GM19193 (cell line): ENCODE measurements around the gene NAA60.

ENCODE experiments used
- POLR2A ChIP-seq: IDR thresholded peaks from 4 replicates; pipeline ENCODE4 v1.6.1; 2011; ENCODE audit not compliant: insufficient read depth, insufficient read length; ENCODE audit errors: extremely low read depth

The NAA60 gene

GRCh38 chr16:3487521-3488410 lies 44.3 kb downstream of the NAA60 start:
- TF ChIP-seq POLR2A, result no peak

GRCh38 chr16:3488801-3489200 lies 45.3 kb downstream of the NAA60 start:
- no peak for TF ChIP-seq POLR2A

DNA sequence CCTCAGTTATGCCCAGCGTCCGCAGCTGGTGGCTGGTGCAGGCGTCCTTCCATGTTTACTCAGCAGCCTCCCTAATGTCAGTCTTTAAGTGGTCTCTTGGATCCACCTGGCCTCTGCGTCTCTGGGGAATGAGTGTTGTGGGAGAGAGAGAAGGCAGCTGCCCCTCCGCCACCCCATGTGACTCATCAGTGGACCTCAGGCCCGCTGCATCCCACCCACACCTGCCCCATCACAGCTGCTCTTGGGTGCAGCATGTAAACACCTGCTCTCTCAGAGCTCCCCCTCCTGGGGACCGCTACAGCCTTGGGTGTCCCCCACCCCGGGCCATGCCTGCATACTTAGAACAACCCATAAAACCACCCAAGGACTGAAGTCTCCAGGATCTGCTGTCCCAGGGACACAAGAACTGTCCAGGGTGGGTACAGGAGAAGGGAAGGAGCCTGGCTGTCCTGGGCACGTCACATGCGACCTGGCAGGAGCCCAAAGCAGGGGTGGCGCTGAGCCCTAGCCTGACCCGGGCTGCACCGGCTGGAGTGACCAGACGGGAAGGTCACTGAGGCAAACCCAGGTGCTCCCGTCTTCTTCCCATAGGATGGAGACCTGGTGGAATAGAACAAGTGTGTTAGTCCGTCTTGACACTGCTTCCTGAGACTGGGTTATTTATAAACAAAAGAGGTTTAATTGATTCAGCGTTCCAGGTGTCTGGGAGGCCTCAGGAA lies 47.6 kb downstream of the NAA60 start:
- no peak for TF ChIP-seq POLR2A

GRCh38 chr16:3492356-3492755 lies 48.9 kb downstream of the NAA60 start:
- no peak for TF ChIP-seq POLR2A

GRCh38 chr16:3494386-3494973 lies 51.0 kb downstream of the NAA60 start:
- no peak for TF ChIP-seq POLR2A

GRCh38 chr16:3495176-3495575 lies 51.7 kb downstream of the NAA60 start, which contains the start of gene C16orf90:
Gene C16orf90 (minus strand): TSS chr16:3495489. CDS start chr16:3495421, 68 bp downstream.
- no peak for TF ChIP-seq POLR2A

- no peak for TF ChIP-seq POLR2A
Measured at GRCh38 chr16:3496386-3496785, 52.9 kb downstream of the NAA60 start.

DNA sequence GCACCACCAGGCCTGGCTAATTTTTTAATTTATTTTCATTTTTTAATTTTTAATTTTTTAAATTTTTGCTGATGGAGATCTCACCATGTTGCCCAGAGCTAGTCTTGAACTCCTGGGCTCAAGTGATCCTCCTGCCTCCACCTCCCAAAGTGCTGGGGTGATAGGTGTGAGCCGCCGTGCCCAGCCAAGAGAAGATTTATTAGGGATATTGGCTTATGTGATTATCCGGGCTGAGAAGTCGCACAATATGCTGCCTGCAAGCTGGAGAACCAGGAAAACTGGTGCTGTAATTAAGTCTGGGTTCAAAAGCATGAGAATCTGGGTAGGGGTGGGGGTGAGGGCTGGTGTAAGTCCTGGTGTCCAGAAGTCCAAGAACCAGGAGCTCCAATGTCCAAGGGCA lies 54.3 kb downstream of the NAA60 start:
- no peak for TF ChIP-seq POLR2A

DNA sequence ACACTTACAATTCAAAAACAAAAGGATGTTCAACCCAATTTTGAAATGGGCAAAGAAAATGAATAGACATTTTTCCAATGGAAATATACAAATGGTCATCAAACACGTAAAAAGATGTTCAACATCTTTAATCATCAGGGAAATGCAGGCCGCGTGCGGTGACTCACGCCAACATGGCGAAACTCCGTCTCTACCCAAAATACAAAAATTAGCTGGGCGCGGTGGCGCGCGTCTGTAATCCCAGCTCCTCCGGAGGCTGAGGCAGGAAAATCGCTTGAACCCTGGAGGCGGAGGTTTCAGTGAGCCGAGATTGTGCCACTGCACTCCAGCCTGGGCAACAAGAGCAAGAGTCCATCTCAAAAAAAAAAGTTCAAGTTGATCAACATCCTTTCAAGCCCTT lies 55.5 kb downstream of the NAA60 start:
- no peak for TF ChIP-seq POLR2A

DNA sequence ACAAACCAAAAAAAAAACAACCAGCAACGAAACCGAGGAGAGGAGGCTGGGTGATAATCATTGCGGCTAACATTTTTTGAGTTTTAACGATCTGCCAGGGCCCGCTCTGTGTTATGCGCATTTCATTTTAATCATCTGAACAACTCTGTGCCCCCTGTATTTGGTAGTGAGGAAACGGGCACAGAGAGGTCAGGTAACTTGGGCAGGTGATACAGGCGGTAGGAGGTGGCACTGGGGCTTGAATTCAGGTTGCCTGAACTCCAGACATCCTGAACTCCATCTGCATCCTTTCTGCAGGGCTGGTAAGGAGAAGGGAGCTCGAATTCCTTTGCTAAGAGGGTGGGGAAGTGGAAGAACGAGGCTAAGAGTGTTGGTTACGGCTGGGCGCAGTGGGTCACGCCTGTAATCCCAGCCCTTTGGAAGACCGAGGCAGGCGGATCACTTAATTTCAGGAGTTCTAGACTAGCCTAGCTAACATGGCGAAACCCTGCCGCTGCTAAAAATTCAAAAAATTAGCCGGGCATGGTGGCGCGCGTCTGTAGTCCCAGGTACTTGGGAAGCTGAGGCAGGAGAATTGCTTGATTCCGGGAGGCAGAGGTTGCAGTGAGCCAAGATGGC lies 58.4 kb downstream of the NAA60 start:
- TF ChIP-seq POLR2A, result no peak

DNA sequence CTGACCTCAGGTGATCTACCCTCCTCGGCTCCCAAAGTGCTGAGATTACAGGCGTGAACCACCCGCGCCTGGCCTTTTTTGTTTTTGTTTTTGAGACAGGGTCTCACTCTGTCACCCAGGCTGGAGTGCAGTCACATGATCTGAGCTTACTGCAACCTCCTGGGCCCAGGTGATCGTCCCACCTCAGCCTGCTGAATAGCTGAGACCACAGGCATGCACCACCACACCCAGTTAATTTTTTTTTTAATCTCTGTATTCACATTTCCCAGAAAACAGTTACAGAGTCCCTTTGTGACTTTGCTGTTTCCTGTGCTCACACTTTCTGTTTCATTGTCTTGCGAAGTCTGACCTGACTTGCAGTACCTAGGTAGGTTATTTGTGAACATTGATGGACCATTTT lies 60.0 kb downstream of the NAA60 start:
- no peak for TF ChIP-seq POLR2A

DNA sequence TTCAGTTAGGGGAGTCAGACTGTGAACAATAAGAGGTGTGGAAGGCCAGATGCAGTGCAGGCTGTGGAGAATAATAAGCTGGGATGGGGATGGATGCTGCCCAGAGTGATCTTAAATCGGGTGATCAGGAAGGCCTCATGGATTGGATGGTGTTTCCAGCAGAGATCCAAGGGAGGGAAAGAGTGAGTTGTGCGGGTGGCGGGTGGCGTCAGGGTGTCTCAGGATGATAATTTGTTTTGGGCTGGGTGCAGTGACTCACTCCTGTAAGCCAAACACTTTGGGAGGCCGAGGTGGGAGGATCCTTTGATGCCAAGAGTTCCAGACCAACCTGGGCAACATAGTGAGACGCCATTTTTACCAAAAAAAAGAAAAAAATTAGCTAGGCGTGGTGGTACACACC lies 65.3 kb downstream of the NAA60 start:
- TF ChIP-seq POLR2A, result no peak

GRCh38 chr16:3509470-3509928 lies 66.0 kb downstream of the NAA60 start:
- TF ChIP-seq POLR2A, result no peak

DNA sequence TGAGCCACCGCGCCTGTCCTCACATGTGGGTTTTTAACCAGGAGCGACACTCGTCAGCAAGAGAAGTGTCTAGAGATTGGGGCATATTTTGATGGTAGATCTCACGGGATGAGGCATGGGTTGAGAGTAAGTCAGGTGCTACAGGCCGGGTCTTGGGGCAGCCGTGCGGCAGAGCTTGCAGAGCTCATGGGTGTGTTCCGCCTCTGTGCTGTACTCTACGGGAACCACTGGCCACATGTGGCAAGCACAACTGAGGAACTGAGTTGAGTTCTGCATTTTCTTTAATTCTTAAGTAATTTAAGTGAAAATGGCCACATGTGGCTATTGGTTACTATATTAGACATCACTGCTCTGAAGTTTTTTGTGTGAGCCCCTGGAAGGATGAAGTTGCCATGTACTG lies 66.9 kb downstream of the NAA60 start:
- no peak for TF ChIP-seq POLR2A
